ENCODE measurements around the gene GNPTAB.

- TF ChIP-seq ZNF274 (IDR thresholded peaks at IDR 0.05; ENCODE audit: low read depth, low read length) (no peak), SUZ12 (IDR thresholded peaks at IDR 0.05; ENCODE audit: extremely low read depth, insufficient read depth, insufficient read length) (no peak), YY1 (IDR thresholded peaks at IDR 0.05; ENCODE audit: insufficient read depth, insufficient read length) (no peak)
These were observed 89.8 kb downstream of the GNPTAB start for GRCh38 chr12:101740980-101741379.

Measured in NT2/D1 (cell line).